ENCODE results near the gene DNAH17. TPM values are rescaled to one million over a fixed set of nuclear protein-coding genes. Genes with fewer than 3 reads are reported as not detected.
A peak's percentile ranks its signal among the peaks of the same experiment; 100 is the strongest.

Gene DNAH17
- total RNA-seq, 1 donor from 2014 or later = 0.59 TPM

- DNase-seq = no peak
Measured at GRCh38 chr17:78428025-78428575, 149.1 kb downstream of the DNAH17 start.

GRCh38 chr17:78427140-78427539 lies 150.1 kb downstream of the DNAH17 start:
- DNase-seq = no peak

GRCh38 chr17:78426293-78426879 lies 150.8 kb downstream of the DNAH17 start:
- no peak for DNase-seq

- DNase-seq = no peak
Measured at GRCh38 chr17:78425429-78425828, 151.8 kb downstream of the DNAH17 start.

- no peak for DNase-seq
Measured at GRCh38 chr17:78423961-78424675, 153.1 kb downstream of the DNAH17 start.

- no peak for DNase-seq
Measured at GRCh38 chr17:78422872-78423588, 154.2 kb downstream of the DNAH17 start.

GRCh38 chr17:78422267-78422605 lies 155.0 kb downstream of the DNAH17 start:
- DNase-seq = no peak

GRCh38 chr17:78421534-78422266 lies 155.5 kb downstream of the DNAH17 start:
- DNase-seq = peak; percentile 31

GRCh38 chr17:78421084-78421533 lies 156.1 kb downstream of the DNAH17 start:
- no peak for DNase-seq

GRCh38 chr17:78419970-78420815 lies 157.0 kb downstream of the DNAH17 start:
- DNase-seq = no peak

GRCh38 chr17:78418326-78419026 lies 158.7 kb downstream of the DNAH17 start:
- DNase-seq = no peak

GRCh38 chr17:78417531-78417909 lies 159.7 kb downstream of the DNAH17 start:
- no peak for DNase-seq

GRCh38 chr17:78416791-78417530 lies 160.2 kb downstream of the DNAH17 start:
- DNase-seq = no peak

GRCh38 chr17:78415821-78416711 lies 161.1 kb downstream of the DNAH17 start:
- DNase-seq = no peak

GRCh38 chr17:78414178-78415162 lies 162.7 kb downstream of the DNAH17 start:
- no peak for DNase-seq

- no peak for DNase-seq
Measured at GRCh38 chr17:78412403-78412802, 164.8 kb downstream of the DNAH17 start.

GRCh38 chr17:78411241-78411857 lies 165.8 kb downstream of the DNAH17 start:
- DNase-seq = no peak

Measured in skin of body (tissue), 2 donors.